Upper lobe of left lung (tissue), 6 donors: ENCODE data around the gene SLC8A2. TPM values are rescaled to one million over a fixed set of nuclear protein-coding genes. Genes with fewer than 3 reads are reported as not detected.

Source experiments
- ATAC-seq, 2 donors: fragments of 200-7000 bp; cut with Tn5 transposase; one replicate each; pipeline ENCODE4 v1.9.1; 2022; ENCODE audit warnings: mild to moderate bottlenecking in 2 of 2, moderate library complexity in 2 of 2; ENCODE audit not compliant: low FRiP score in 2 of 2
- DNase-seq, 2 donors: peaks; one replicate each; pipeline ENCODE4 v3.0.0-alpha.2; 2019 to 2020
- H3K27ac ChIP-seq, 4 donors: fragments of 200-600 bp; sonication (generic); one replicate each; pipeline ENCODE4 v1.5.1; 2016 to 2019
- H3K27me3 ChIP-seq, 4 donors: fragments of 200-600 bp; sonication (generic); one replicate each; pipeline ENCODE4 v1.5.1; 2017 to 2019
- H3K36me3 ChIP-seq, 4 donors: fragments of 200-600 bp; sonication (generic); one replicate each; pipeline ENCODE4 v1.5.1; 2016 to 2019
- H3K4me1 ChIP-seq, 4 donors: fragments of 200-600 bp; sonication (generic); one replicate each; pipeline ENCODE4 v1.5.1; 2018 to 2019
- H3K4me3 ChIP-seq, 4 donors: fragments of 200-600 bp; sonication (generic); one replicate each; pipeline ENCODE4 v1.5.1; 2017 to 2019; ENCODE audit warnings: mild to moderate bottlenecking in 2 of 4, moderate library complexity in 1 of 4
- H3K9me3 ChIP-seq, 4 donors: fragments of 200-600 bp; sonication (generic); one replicate each; pipeline ENCODE4 v1.5.1; 2018 to 2019
- CTCF ChIP-seq, 6 experiments: fragments of 450-650 bp in 4 of 6; fragments of 200-600 bp in 2 of 6; sonication (generic) in 2 of 6; IDR thresholded peaks; one replicate each; pipeline ENCODE4 v1.5.1; 2016 to 2019; ENCODE audit warnings: antibody characterized with exemption in 6 of 6
- EP300 ChIP-seq, 4 donors: sonication (generic); formaldehyde crosslinking; IDR thresholded peaks; one replicate each; pipeline ENCODE4 v1.5.1; 2017; ENCODE audit warnings: antibody characterized with exemption in 4 of 4, control low read depth in 2 of 4
- POLR2A ChIP-seq, 4 donors: fragments of 450-650 bp; IDR thresholded peaks; one replicate each; pipeline ENCODE4 v1.5.1; 2016 to 2017; ENCODE audit warnings: antibody characterized with exemption in 4 of 4, mild to moderate bottlenecking in 2 of 4
- POLR2AphosphoS5 ChIP-seq, 2 donors: sonication (generic); formaldehyde crosslinking; IDR thresholded peaks; one replicate each; pipeline ENCODE4 v1.5.1; 2017; ENCODE audit warnings: antibody characterized with exemption in 2 of 2
- WGBS, 2 donors: methylation state at CpG; one replicate each; pipeline ENCODE4 v1.1.5; 2017 to 2018; 5-methylcytosine and 5-hydroxymethylcytosine counted together
- total RNA-seq, 6 donors: library from RNA; depleted of rRNA in 4 of 6; stranded (reverse); fragments of >200 nt in 4 of 6; gene quantifications; one replicate each; pipeline versions ENCODE4 v1.1.0 to v1.2.1, GENCODE V29; 2016 to 2021
- donor health status: DM: no; HTN: no; CAD: no; lungs with moderate emphysema.
- donor health status: DM: no; HTN: yes; CAD: no; lungs with severe emphysema.

The SLC8A2 gene
- total RNA-seq, 6 donors from 2014 or later = 0.11 to 0.64 (median 0.15) TPM; not detected in 3

DNA sequence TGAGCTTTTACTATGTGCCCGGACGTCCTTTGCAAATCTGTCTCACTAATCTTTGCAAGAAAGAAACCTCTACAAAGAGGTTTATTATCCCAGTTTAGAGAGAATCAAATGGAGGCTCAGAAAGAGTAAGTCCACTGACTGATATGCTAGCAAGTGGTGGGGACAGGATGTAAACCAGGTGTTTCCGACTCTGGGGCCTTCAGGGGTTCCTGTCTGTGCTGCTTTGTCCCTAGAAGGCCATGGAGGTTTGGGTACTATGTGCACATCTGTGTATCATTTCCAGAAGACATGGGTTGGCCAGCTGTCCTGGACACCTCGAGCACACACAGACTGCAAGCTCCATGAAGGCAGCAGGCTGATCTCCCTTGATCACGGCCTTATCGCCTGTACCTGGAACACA lies 13.5 kb upstream of the SLC8A2 start:
- H3K4me3 ChIP-seq = peak overlapping the region in 1 of 4 donors; percentile 68
- no peaks in the 10 kb centered on the region for H3K9me3 ChIP-seq
- H3K4me1 ChIP-seq = peaks cover 5 to 20% (median 12%) of the 10 kb centered on the region in 4 donors
- DNase-seq = no peak
- H3K36me3 ChIP-seq = peaks cover 12 to 35% (median 20%) of the 10 kb centered on the region in 4 donors
- H3K27me3 ChIP-seq = no peaks in the 10 kb centered on the region
- H3K27ac ChIP-seq = peak overlapping the region in 1 of 4 donors; percentile 92
- no peak for ATAC-seq
- TF ChIP-seq POLR2A (IDR thresholded peaks at IDR 0.05) = no peak
- TF ChIP-seq EP300 (IDR thresholded peaks at IDR 0.05) = no peak
- TF ChIP-seq CTCF (IDR thresholded peaks at IDR 0.05) = no peak
- no peak for TF ChIP-seq POLR2AphosphoS5 (IDR thresholded peaks at IDR 0.05)
- 81 to 86% methylated on average over 5 to 6 of the region's 6 CpGs for WGBS, 2 donors

DNA sequence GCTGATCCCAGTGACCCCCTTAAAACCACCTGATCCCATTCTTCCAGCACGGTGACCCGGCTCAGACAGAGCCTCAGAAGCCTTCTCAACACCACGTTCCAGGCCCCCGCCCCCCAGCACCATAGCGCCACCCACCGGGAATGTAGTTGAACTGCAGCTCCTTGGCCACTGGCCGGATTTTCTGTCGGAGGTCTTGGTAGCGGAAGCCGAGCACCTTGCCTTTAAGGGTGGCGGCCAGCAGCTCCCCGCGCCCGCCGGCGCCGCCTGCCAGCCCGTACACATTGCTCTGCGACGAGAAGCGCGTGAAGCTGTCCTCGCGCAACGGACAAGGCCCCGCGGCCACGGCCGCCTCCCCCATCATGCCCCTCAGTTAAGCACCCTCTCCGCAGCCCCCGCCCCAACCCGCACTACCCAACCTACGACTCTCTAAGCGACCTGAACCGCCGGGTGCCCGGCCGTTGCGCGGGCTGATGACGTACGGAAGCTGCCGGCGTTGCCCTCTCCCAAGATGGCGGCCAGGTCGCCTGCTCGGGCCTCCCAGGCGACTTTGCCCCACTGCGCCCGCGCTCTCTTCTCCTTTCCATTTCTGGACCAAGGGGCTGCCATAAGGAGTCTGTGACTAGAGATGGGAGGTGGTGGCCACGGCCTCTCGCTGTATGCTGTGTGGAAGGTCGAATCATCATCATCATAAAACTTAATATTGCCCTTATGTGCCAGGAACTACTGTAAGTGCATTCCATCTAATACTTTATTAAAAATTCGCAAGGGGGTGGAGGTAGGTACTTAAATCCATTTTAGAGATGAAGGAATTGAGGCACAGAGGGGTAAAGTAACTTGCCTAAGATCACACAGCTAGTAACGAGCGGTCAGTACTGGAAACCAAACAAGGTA lies 12.4 kb upstream of the SLC8A2 start, which contains the start of gene KPTN:
KPTN (minus strand) TSS at position 420 of the 891 bp plus-strand sequence; CDS start at position 361, 59 bp downstream.
- H3K36me3 ChIP-seq = peaks cover 1 to 23% (median 11%) of the 10 kb centered on the region in 4 donors
- TF ChIP-seq POLR2AphosphoS5 (IDR thresholded peaks at IDR 0.05) = peak; percentile 62 to 63
- TF ChIP-seq CTCF (IDR thresholded peaks at IDR 0.05) = peak; percentile 89 to 97 (median 94)
- TF ChIP-seq EP300 (IDR thresholded peaks at IDR 0.05) = no peak
- peak in 1 of 4 donors; percentile 54 for TF ChIP-seq POLR2A (IDR thresholded peaks at IDR 0.05)
- ATAC-seq (peak; percentile 92 to 95), DNase-seq (peak; percentile 91 to 99)
- peaks cover 5 to 26% (median 13%) of the 10 kb centered on the region in 4 donors for H3K4me1 ChIP-seq
- no peaks in the 10 kb centered on the region for H3K9me3 ChIP-seq
- no peaks in the 10 kb centered on the region for H3K27me3 ChIP-seq
- H3K4me3 ChIP-seq = peak within 1 kb of the TSS; percentile 53 to 68 (median 62)
- WGBS, 2 donors = 4 to 7% methylated on average over 19 to 36 of the region's 57 CpGs
- H3K27ac ChIP-seq = peak within 1 kb of the TSS; percentile 90 to 95 (median 92)

DNA sequence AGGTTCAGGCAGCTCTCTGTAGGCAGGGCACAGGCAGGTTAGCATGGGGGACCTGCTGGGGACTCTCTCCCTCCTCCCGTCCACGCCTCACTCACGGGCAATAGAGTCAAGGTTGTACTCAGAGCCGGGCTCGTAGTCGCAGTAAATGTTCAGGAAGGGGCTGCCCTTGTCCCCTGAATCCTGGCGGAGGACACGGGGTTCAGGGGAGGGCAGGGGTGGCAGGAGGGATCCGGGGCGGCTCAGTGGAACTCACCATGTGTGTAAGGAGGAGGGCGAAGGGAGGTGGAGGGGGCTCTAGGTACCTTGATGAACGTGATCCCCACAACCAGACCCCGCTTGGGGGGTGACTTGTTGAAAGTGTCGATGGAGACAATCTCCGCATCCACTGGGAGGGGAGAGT lies 11.5 kb upstream of the SLC8A2 start:
- 86 to 88% methylated on average over 13 to 15 of the region's 15 CpGs for WGBS, 2 donors
- peaks cover 0 to 17% (median 8%) of the 10 kb centered on the region in 4 donors for H3K36me3 ChIP-seq
- no peaks in the 10 kb centered on the region for H3K9me3 ChIP-seq
- peaks cover 5 to 26% (median 13%) of the 10 kb centered on the region in 4 donors for H3K4me1 ChIP-seq
- ATAC-seq (no peak), DNase-seq (no peak)
- peak overlapping the region in 2 of 4 donors; percentile 66 to 68 for H3K4me3 ChIP-seq
- H3K27me3 ChIP-seq = no peaks in the 10 kb centered on the region
- H3K27ac ChIP-seq = no peak overlapping the region
- TF ChIP-seq POLR2AphosphoS5 (IDR thresholded peaks at IDR 0.05) (no peak), POLR2A (IDR thresholded peaks at IDR 0.05) (no peak), CTCF (IDR thresholded peaks at IDR 0.05) (no peak), EP300 (IDR thresholded peaks at IDR 0.05) (no peak)

DNA sequence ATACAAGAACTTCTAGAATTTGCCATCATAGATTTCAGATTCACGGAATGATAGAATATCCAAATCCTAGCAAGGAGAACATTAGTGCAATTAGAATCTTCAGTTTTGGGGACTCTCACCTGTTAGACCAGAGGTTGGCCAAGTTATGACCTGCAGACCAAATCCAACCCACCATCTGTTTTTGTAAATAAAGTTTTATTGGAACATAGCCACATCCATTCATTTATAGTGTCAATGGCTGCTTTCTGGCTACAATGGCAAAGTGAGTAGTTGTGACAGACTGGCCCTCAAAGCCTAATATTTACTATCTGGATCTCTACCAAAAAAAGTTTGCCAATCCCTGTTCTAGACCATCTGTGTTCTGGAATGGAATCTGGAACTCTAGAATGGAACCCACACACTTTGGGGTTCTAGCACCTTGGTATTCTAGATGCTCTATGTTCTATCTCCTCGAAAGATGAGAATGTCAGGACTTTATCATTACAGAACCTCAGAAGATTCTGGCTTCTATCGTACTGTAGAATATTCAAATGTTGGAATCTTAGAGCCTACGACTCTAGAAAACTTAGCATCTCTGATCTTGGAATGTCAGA lies 9.9 kb upstream of the SLC8A2 start:
- ATAC-seq (no peak), DNase-seq (no peak)
- H3K4me1 ChIP-seq = peaks cover 5 to 26% (median 13%) of the 10 kb centered on the region in 4 donors
- H3K4me3 ChIP-seq = no peak overlapping the region
- TF ChIP-seq POLR2A (IDR thresholded peaks at IDR 0.05) (no peak), EP300 (IDR thresholded peaks at IDR 0.05) (no peak), POLR2AphosphoS5 (IDR thresholded peaks at IDR 0.05) (no peak), CTCF (IDR thresholded peaks at IDR 0.05) (no peak)
- WGBS, 2 donors = 94 to 100% methylated on average over 4 of the region's 4 CpGs
- peaks cover 0 to 3% (median 0%) of the 10 kb centered on the region in 4 donors for H3K36me3 ChIP-seq
- H3K27me3 ChIP-seq = no peaks in the 10 kb centered on the region
- H3K27ac ChIP-seq = no peak overlapping the region
- no peaks in the 10 kb centered on the region for H3K9me3 ChIP-seq
